Skeletal muscle tissue (tissue), 1 donor: ENCODE measurements around the gene BIN2. TPM values are rescaled to one million over a fixed set of nuclear protein-coding genes. Genes with fewer than 3 reads are reported as not detected.

Experiments
- total RNA-seq: library from RNA; depleted of rRNA; stranded (reverse); fragments of >200 nt; gene quantifications from one replicate; pipeline ENCODE4 v1.2.3, GENCODE V29; 2014

The BIN2 gene
- total RNA-seq, 1 donor from 2014 or later, result 3.1 TPM

Other genes with a start within 250 kb of the BIN2 start
- 11.5 TPM for gene CSRNP2, start 240.6 kb downstream of the BIN2 start, total RNA-seq
- gene TFCP2, start 151.0 kb downstream of the BIN2 start, total RNA-seq, result 14.6 TPM
- 2.6 TPM for gene POU6F1, start 106.1 kb downstream of the BIN2 start, total RNA-seq
- 31.3 TPM for gene DAZAP2, start 85.3 kb downstream of the BIN2 start, total RNA-seq
- gene SMAGP, start 53.8 kb downstream of the BIN2 start, total RNA-seq, result 2.1 TPM
- gene CELA1, start 22.5 kb upstream of the BIN2 start, total RNA-seq, result not detected
- 1.6 TPM for gene GALNT6, start 67.2 kb upstream of the BIN2 start, total RNA-seq
- 0.52 TPM for gene SLC4A8, start 100.7 kb upstream of the BIN2 start, total RNA-seq